ENCODE measurements around the gene CREB5.

CREB5 gene

GRCh38 chr7:28621369-28621841, 209.1 kb downstream of the CREB5 start:
- peak; percentile 23 for DNase-seq (ENCODE audit: extremely low spot score)
- CTCF ChIA-PET: interaction anchor here (1.9 kb wide), 1 partner anchor 233 kb away, joined by 4 read pairs; no protein-coding TSS in a partner anchor
- TF ChIP-seq CTCF (IDR thresholded peaks at IDR 0.05; ENCODE audit: control extremely low read depth, extremely low read depth, low read depth, missing control alignments): no peak
- POLR2A ChIA-PET: no interaction called here

- ChIA-PET POLR2A (no interaction called here), CTCF (interaction anchor here (0.7 to 1.9 kb wide), 7 partner anchors 14 to 235 kb away, joined by 3 to 4 read pairs (median 3); no protein-coding TSS in a partner anchor)
- TF ChIP-seq CTCF (IDR thresholded peaks at IDR 0.05; ENCODE audit: control extremely low read depth, extremely low read depth, low read depth, missing control alignments): no peak
- no peak for DNase-seq (ENCODE audit: extremely low spot score)
Observed at GRCh38 chr7:28623105-28623730, 210.9 kb downstream of the CREB5 start.

- POLR2A ChIA-PET: no interaction called here
- no peak for DNase-seq (ENCODE audit: extremely low spot score)
- CTCF ChIA-PET: interaction anchor here (1.6 kb wide), 1 partner anchor 14 kb away, joined by 4 read pairs; no protein-coding TSS in a partner anchor
- TF ChIP-seq CTCF (IDR thresholded peaks at IDR 0.05; ENCODE audit: control extremely low read depth, extremely low read depth, low read depth, missing control alignments): peak; percentile 8
Observed at GRCh38 chr7:28623863-28624262, 211.5 kb downstream of the CREB5 start.

DNA sequence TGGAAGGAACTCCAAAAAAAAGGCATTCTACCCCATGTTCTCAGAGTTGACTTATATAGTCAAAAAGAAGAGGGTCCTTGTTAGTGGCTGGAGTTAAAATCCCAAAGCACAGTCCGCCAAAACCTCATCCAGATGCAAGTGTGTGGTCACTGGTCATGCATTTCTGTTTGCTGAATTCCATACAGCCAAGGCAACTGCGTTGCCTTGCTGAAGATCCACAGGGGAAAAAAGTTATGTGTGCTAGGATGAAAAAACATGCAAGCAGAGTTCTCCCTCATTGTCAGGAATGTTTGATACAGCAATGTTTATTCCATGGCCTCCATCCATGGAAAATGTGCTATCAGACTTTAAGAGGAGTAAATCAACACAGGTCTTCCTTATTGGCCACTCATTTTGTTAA, 213.1 kb downstream of the CREB5 start:
- CTCF ChIA-PET: no interaction called here
- TF ChIP-seq CTCF (IDR thresholded peaks at IDR 0.05; ENCODE audit: control extremely low read depth, extremely low read depth, low read depth, missing control alignments): no peak
- no peak for DNase-seq (ENCODE audit: extremely low spot score)
- POLR2A ChIA-PET: no interaction called here

DNA sequence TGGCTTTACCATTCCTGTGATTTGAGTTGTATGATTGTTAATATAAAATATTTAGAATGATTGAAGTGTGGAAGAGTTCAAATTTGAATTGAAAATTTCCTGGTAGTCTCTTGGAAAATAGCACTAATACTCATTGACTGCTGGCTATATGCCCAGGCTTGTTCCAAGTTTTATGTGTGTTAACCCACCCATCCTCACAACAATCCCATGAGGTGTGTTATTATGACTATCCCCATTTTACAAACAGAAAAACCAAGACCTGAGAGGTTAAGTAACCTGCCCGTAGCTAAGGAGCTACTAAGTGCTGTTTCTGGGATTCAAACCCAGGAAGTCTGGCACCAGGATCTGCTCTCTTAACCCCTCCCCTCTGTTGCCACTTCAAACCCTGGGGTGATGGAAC, 213.9 kb downstream of the CREB5 start:
- no peak for TF ChIP-seq CTCF (IDR thresholded peaks at IDR 0.05; ENCODE audit: control extremely low read depth, extremely low read depth, low read depth, missing control alignments)
- ChIA-PET POLR2A (no interaction called here), CTCF (interaction anchor here (0.6 to 2.3 kb wide), 23 partner anchors 8 to 267 kb away, joined by 3 to 11 read pairs (median 3); no protein-coding TSS in a partner anchor)
- no peak for DNase-seq (ENCODE audit: extremely low spot score)

DNA sequence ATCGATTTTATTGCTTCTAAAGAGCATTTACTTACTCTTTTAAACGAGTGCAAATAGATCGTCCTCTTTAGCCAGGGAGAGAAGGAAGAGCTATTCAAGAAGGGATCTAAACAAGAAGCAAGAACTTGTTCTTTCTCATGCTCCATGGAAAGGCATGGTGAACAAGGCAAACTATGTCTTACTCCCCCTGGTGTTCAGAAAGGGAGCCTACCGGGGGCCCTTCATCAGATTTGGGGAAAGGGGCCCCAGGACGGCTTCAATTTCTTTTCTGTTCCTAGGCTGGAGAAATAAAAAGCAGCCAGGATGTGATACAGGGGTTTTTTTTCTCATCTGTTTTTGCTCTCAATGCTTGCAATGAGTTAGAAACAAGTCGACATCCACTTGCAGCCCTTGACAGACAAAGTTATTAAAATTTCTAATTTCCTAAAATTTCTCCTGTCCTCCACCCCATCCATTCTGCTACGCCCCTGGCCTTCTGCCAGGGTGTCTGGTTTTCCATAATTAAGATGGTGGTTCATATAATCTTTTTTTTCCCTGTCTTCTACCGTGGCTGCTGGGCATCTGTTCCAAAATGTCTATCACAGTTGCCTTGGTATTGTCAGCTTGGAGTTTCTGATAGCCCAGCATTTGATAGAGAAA, 214.4 kb downstream of the CREB5 start:
- DNase-seq (ENCODE audit: extremely low spot score): peak; percentile 37
- TF ChIP-seq CTCF (IDR thresholded peaks at IDR 0.05; ENCODE audit: control extremely low read depth, extremely low read depth, low read depth, missing control alignments): peak; percentile 57
- ChIA-PET CTCF (interaction anchor here (0.6 to 2.3 kb wide), 26 partner anchors 9 to 268 kb away, joined by 3 to 11 read pairs (median 3); partner anchors contain the start of gene CREB5), POLR2A (no interaction called here)
